Coronary artery (tissue), 2 donors: ENCODE results near the gene DYRK1A.

Experiments used
- DNase-seq: peaks from one replicate; pipeline ENCODE4 v3.0.0-alpha.2; 2017; ENCODE audit warnings: low spot score
- H3K27ac ChIP-seq, 2 donors: fragments of 200-600 bp; sonication (generic); one replicate each; pipeline ENCODE4 v1.5.1; 2016 to 2019
- H3K4me3 ChIP-seq: fragments of 200-600 bp; sonication (generic); 2 replicates; pipeline ENCODE4 v1.5.1; 2016; ENCODE audit warnings: mild to moderate bottlenecking, moderate library complexity
- CTCF ChIP-seq: fragments of 200-600 bp; sonication (generic); IDR thresholded peaks from one replicate; pipeline ENCODE4 v1.5.1; 2019; ENCODE audit warnings: antibody characterized with exemption

Gene DYRK1A

GRCh38 chr21:37560385-37560784, 193.8 kb downstream of the DYRK1A start:
- no peak for DNase-seq
- Histone ChIP-seq H3K4me3 (no peak overlapping the region), H3K27ac (no peak overlapping the region)
- no peak for TF ChIP-seq CTCF

DNA sequence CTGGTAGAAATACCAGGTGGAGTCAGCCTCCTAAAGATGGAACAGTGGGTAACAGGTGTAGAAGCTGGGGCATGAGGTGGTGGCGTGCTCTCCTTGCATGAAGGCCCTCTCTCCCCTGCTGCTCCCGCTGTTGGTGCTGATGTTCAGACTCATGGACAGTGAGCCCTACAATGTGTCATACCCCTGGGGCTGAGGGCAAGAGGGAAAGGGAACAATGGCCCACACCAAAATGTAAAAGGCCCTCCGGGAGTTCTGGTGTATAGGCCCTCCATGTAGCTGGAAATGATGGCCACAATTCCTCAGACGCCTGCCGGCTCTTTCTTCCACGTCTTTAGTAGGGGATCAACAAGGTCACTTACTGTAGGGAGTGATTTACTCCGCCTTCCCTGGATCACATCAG, 194.9 kb downstream of the DYRK1A start:
- no peak for TF ChIP-seq CTCF
- H3K27ac ChIP-seq = no peak overlapping the region
- no peak overlapping the region for H3K4me3 ChIP-seq
- DNase-seq = no peak

DNA sequence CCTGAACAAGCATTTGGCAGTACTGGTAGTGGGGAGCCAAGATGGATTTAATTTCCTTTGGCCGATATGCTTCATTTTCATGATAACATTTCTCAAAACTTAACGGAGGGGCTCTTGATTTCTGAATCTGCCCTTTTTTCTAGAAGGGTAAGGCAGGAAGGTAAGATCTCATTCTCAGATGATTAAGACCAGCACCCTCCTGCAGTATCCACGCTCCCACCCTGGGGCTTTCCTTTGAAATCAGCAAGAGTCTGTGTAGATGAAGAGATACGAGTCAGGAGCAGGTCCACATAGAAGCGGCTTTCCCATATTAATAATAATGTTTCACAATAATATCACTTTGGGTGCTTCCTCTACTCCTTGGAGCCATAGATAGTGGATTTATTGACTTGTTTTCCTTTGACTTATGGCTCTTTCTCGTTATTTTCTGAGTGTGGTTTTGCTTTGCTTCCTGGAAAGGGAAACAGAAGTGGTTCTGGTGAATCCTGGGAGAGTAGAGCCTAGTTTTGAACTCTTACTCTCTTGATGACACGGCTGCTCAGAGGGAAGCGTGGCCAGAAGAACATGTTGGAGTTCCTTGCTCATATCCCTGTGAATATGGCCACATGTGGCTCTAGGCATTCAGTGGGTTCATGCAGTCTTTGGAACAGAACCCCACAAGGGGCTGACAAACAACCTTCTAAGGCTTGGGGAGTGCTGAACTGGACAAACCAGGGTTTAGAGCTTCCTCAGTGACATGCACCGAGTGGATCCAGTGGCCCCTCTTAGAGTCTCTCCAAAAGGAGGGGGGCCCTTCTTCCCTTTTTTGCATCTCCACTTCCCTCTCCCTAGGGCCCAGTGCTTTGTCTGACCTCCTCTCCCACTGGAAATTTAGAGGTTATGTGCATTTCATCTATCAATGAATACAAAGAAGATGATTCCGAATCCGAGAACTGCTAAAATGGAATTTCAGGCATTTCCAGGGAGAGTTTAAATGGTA, 195.7 kb downstream of the DYRK1A start:
- Histone ChIP-seq H3K27ac (no peak overlapping the region), H3K4me3 (no peak overlapping the region)
- no peak for DNase-seq
- no peak for TF ChIP-seq CTCF

DNA sequence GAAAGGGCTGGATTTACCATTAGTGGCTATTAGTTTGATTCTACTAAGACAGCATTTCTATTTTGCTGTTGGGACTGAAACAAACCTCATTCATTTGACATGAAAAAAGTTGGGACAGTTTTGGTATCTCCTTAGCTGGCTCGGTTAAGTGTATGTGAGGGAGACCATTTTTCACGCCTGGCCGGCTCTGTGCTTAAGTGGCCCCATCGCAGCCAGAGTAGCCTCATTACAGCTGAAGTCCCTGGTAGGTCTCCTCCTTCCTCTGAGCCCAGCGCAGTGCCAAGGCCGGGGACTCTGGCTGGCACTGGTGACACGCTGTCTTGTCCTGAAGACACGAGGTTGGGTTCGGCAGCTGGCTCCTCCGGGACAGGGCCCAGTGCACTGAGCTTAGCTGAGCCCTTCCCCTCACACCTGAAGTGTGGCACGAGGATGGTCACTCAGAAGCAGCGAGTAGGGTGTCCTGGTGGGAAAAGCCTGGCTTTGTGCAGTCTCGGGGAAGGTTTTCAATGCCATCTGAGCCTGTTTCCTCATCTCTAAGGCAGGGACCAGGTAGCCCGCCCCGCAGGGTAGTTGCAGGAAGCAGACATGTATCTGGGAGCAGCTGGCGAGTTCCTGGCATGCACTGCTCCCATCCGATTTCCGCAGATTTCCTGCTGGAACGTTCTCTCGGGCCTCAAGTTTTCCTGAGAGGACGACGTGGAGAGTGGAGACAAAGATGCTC, 196.5 kb downstream of the DYRK1A start:
- Histone ChIP-seq H3K27ac (peak overlapping the region; percentile 89 to 91), H3K4me3 (peak overlapping the region; percentile 80)
- no peak for TF ChIP-seq CTCF
- no peak for DNase-seq

DNA sequence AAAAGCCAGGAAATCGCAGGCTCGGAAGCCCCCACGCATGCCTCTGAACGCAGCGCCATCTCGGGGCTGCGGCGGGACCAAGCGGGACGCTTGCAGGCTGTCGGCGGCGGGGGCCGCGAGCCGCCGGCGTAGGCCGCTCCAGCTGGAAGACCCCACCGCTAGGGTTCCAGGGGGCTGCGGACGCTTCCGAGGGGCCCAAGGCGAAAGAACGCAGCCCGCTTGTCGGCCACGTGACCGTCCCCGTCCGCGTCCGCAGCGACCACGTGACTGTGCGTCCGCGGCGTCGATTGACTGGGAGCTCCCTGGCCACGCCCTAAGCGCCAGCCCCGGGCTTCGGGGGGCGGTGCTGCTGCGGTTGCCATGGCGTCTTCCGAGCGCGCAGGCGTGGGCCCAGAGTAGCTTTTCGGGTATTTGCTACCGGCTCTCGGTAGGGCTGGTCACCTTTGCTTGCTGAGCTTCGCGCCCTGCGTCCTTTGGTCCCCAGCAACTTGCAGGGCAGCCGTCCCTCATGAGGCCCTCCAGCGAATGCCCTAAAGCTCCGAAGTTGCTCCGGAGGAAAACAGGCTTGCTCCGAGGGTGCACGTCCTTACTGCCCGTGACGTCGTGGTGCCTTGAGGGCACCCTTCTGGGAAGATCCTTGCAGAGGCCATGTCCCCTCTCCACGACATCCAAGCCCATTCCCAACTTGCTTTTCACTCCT, 197.2 kb downstream of the DYRK1A start:
- Histone ChIP-seq H3K4me3 (peak overlapping the region; percentile 80), H3K27ac (peak overlapping the region; percentile 89 to 91)
- DNase-seq = peak; percentile 95
- no peak for TF ChIP-seq CTCF

DNA sequence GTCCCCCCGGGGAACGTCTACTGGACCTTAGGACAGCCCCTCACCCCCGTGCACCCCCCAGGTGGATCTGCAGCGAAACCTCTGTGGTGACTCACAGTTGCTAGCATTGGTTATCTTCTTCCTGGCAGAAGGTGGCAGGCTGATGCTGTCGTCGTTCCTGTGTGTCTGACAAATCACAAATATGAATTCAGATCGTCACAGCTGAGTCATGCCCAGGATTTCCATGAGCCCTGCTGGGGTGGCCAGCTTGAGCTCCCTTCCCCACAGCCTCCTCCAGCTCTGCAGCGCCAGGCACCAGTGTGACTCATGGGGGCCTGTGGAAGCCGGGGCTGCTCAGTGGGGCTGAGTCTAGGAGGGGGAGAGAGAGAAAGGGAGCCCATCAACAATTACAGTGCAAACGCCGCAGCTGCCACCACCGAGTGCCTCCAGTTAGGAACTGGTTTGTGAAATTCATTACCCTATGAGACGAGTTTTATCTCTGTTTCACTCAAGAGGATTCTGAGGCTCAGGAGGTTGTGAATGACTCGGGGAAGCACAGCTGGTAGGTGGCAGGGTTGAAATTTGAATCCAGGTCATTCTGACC, 197.9 kb downstream of the DYRK1A start:
- DNase-seq = peak; percentile 95
- Histone ChIP-seq H3K4me3 (peak overlapping the region; percentile 80), H3K27ac (peak overlapping the region; percentile 89 to 91)
- no peak for TF ChIP-seq CTCF
